OCI-LY1 (cell line): ENCODE data around the gene TWSG1.

Experiments
- EZH2 ChIP-seq: fragments of 200-600 bp; sonication (generic), shearing (Covaris generic); IDR thresholded peaks from 2 replicates; pipeline ENCODE4 v1.8.0; 2017; ENCODE audit warnings: borderline replicate concordance, mixed run types, mild to moderate bottlenecking, antibody characterized with exemption, low read length, moderate library complexity, mixed read lengths
- TF ChIP-seq, protein P1 (sequence below): fragments of 200-600 bp; sonication (generic), shearing (Covaris generic); IDR thresholded peaks from 2 replicates; pipeline ENCODE4 v1.5.1; 2017; ENCODE audit warnings: mild to moderate bottlenecking, antibody characterized with exemption, low read length, moderate library complexity, mixed read lengths

DNA sequence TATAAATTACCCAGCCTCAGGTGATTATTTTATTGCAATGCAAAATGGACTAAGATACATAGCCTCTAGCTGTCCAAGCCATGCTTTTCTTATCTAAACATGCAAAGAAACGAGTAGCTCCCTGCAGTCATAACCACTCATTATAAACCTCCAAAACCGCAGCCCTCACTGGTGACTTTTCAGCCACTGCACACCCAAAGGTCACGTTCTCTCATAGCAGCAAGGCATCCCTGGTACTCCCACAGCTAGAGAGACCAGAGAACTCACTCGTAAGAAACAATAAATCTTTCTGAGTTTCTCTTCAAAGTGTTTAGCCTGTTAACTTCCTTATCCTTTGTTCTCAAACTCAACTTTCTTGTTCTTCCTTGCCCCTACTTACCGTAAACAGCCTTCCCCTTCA lies 112.3 kb downstream of the TWSG1 start:
- TF ChIP-seq, protein P1, sequence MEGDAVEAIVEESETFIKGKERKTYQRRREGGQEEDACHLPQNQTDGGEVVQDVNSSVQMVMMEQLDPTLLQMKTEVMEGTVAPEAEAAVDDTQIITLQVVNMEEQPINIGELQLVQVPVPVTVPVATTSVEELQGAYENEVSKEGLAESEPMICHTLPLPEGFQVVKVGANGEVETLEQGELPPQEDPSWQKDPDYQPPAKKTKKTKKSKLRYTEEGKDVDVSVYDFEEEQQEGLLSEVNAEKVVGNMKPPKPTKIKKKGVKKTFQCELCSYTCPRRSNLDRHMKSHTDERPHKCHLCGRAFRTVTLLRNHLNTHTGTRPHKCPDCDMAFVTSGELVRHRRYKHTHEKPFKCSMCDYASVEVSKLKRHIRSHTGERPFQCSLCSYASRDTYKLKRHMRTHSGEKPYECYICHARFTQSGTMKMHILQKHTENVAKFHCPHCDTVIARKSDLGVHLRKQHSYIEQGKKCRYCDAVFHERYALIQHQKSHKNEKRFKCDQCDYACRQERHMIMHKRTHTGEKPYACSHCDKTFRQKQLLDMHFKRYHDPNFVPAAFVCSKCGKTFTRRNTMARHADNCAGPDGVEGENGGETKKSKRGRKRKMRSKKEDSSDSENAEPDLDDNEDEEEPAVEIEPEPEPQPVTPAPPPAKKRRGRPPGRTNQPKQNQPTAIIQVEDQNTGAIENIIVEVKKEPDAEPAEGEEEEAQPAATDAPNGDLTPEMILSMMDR: no peak
- no peak for TF ChIP-seq EZH2
